ENCODE measurements around the gene ASPHD2. TPM values are rescaled to one million over a fixed set of nuclear protein-coding genes. Genes with fewer than 3 reads are reported as not detected.

The ASPHD2 gene
- total RNA-seq, 1 experiment from 2014 or later = 2.8 TPM

DNA sequence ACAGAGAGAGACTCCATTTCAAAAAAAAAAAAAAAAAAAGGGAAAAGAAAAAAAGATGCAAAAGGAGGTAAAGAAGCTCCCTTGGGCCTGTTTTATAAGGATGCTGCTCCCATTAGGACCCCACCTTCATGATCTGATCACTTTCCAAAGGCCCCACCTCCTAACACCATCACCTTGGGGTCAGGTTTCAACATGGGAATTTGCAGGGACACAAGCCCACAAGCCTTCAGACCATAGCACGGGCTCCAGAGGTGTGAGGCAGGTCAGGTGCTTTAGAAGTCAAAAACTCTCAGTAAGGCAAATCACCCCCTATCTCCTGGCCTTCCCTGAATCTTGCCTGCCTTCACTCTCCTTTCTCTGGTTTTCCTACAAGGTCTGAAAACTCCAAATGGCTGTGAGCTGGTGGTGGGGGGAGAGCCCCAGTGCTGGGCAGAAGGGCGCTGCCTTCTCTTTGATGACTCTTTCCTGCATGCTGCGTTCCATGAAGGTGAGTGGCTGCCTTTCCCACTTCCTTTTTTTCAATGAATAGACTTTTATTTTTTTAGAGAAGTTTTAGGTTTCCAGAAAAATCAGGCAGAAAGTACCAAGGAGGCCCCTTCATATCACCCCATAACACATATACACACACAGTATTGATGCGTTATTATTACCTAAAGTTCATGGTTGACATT is 13.2 kb downstream of the ASPHD2 start:
- in situ Hi-C loops (cut with HindIII; ENCODE audit: low sequenced_read_pairs) = no loop called here
- no peak for DNase-seq (ENCODE audit: low spot score)

- peak; percentile 42 for DNase-seq (ENCODE audit: low spot score)
- in situ Hi-C loops (cut with HindIII; ENCODE audit: low sequenced_read_pairs) = no loop called here
These were observed 15.0 kb downstream of the ASPHD2 start for GRCh38 chr22:26443901-26444690.

GRCh38 chr22:26444777-26445176 is 15.7 kb downstream of the ASPHD2 start:
- in situ Hi-C loops (cut with HindIII; ENCODE audit: low sequenced_read_pairs) = no loop called here
- DNase-seq (ENCODE audit: low spot score) = peak; percentile 18

DNA sequence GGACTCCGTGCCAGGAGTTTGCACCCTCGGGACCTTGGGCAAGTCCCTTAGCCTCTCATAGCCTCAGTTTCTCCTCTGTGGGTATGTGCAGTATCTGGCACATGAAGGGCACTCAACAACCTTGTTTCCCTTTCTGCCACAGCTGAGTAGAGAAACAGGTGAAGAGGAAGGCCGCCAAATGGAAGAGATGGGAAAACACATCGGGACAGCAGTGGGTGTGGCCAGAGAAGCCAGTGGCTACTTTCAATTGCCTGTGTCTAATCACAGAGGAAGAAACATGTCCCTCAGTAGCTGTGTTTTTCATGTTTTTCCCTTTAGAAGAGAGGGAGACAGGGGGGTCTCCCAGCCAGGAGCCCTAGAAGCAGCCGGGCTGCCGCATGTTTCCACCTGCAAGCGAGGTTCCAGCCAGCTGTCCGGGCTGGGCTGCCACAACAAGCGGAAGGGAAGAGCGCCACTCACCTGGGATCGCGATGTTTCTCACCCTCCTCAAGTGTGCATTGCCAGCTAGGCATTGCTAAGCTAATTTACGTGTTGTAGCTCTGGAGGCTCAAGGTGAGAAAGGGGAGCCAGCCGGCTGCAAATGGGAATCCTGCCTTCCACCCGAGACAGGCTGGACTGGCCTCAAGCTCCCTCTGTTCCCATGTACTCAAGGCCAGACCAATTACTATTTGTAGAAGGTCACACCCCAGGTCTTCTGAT is 16.7 kb downstream of the ASPHD2 start:
- in situ Hi-C loops (cut with HindIII; ENCODE audit: low sequenced_read_pairs) = no loop called here
- DNase-seq (ENCODE audit: low spot score) = peak; percentile 73

DNA sequence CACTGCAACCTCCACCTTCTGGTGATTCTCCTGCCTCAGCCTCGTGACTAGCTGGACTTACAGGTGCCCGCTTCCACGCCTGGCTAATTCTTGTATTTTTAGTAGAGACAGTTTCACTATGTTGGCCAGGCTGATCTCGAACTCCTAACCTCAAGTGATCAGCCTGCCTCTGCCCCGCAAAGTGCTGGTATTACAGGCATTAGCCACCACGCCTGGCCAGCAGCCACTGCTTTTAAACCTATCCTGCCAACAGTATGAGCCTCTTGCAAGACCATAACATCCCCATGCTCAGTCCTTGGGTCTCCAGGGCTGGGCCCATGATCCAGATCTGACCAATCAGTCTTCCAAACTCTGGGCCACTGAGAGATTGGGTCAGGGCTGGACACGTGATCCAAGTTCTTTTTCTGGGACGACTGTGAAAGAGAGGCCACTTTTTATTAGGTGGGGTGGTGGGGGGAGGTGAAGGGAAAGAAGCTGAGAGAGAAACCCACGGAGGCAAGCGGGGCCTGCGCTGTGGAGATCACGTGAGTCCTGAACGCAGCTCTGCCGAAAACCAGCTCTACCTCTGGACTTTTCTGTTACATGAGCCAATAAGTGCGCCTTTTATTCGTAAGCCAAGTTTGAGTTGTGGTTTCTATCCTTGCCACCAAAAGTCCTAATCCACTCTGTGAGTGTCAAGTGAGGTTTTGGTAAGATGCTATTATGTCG is 17.9 kb downstream of the ASPHD2 start:
- DNase-seq (ENCODE audit: low spot score) = no peak
- in situ Hi-C loops (cut with HindIII; ENCODE audit: low sequenced_read_pairs) = no loop called here

- in situ Hi-C loops (cut with HindIII; ENCODE audit: low sequenced_read_pairs) = no loop called here
- DNase-seq (ENCODE audit: low spot score) = peak; percentile 92
These were observed 18.7 kb downstream of the ASPHD2 start for GRCh38 chr22:26447584-26448329.

DNA sequence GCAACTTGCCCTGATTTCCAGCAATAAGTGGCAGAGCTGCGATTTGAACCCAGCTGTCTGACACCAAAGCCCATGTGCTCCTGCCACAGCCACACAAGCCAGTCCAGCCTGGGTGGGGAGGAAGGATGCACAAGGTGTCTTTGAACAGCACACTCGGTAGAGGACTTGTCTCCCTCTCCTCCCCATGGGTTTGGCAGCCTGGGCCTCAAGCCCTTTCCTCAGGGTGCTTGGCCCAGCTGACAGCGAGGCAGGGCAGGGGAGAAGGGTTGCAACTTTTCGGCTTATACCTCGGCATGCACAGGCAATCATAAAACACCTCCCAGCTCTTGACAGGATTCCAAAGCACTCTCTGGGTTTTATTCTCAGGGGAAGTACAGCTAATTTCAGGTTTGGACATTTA is 19.3 kb downstream of the ASPHD2 start:
- in situ Hi-C loops (cut with HindIII; ENCODE audit: low sequenced_read_pairs) = no loop called here
- no peak for DNase-seq (ENCODE audit: low spot score)

- DNase-seq (ENCODE audit: low spot score) = peak; percentile 64
- in situ Hi-C loops (cut with HindIII; ENCODE audit: low sequenced_read_pairs) = no loop called here
These were observed 19.9 kb downstream of the ASPHD2 start for GRCh38 chr22:26448941-26449340.

DNA sequence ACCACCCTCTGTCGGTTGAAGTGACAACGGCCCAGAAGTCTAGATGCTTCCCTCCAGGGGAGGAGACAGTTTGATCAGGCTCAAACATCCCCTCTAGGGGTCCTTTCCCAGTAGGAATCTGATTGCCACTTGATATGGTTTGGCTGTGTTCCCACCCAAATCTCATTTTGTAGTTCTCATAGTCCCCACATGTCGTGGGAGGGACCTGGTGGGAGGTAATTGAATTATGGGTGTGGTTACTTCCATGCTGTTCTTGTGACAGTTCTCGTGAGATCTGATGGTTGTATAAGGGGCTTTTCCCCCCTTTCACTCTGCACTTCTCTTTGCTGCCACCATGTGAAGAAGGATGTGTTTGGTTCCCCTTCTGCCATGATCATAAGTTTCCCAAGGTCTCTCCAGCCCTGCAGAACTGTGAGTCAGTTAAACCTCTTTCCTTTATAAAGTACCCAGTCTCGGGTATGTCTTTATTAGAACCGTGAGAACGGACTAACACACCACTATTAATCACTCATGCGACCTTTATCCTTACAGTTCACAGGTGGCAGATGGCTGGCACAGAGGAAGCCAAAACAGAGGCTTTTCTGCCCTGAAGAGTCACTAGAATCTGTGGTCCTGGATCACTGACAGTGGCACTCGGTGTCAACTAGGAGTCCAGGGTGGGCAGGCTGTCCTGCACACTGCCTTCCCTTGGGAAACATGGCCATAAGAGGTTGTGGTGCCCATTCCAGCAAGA is 21.6 kb downstream of the ASPHD2 start:
- in situ Hi-C loops (cut with HindIII; ENCODE audit: low sequenced_read_pairs) = no loop called here
- peak; percentile 28 for DNase-seq (ENCODE audit: low spot score)

- DNase-seq (ENCODE audit: low spot score) = peak; percentile 83
- in situ Hi-C loops (cut with HindIII; ENCODE audit: low sequenced_read_pairs) = no loop called here
These were observed 23.4 kb downstream of the ASPHD2 start for GRCh38 chr22:26452236-26453016.

DNA sequence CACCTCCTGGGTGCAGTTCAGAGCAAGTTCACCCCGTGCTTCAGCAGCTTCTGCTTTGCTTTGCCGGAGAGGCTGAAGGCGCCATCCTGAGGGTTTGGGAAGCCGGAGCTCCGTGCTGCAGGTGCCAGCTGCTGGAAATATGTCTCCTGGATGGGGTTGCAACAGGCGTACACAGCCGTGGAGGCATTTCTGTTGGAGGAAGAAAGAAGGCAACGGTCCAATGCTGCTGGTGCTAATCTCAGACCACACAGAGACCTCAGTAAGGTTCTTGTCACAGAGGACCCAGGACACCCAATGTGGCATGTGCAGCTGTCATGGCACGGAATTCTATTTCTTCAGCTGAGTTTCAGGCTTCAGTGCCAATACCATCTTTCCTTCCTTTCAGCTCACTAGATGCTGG is 24.2 kb downstream of the ASPHD2 start:
- DNase-seq (ENCODE audit: low spot score) = peak; percentile 57
- in situ Hi-C loops (cut with HindIII; ENCODE audit: low sequenced_read_pairs) = no loop called here

- in situ Hi-C loops (cut with HindIII; ENCODE audit: low sequenced_read_pairs) = no loop called here
- peak; percentile 81 for DNase-seq (ENCODE audit: low spot score)
These were observed 24.9 kb downstream of the ASPHD2 start for GRCh38 chr22:26453812-26454500.

DNA sequence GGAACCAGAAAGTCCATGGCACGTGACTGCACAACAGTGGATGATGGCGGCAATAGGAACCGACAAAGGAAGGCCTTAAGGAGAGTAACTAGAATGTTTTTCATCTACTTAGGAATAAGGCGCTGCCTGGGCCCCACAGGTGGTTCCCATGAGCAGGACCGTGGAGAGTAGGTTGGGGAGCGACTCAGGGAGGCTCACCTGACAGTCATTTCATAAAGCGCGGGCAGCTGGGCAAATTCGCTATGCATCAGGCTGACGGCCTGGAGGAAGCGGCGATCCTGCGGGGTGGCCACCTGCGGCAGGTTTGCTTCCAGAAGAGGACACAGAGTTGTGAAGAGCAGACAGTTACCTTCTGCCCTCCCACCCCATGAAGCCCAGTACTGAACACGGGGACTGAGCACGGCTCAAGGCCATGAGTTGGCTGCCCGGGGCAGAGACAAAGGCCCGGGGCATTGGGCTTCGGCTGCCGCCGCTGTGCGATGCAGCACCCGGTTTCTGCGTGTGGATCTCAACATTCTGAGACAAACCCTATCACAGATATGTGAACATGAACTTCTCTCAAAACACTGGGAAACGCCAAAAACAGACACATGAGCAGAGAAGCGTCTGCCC is 28.7 kb downstream of the ASPHD2 start:
- in situ Hi-C loops (cut with HindIII; ENCODE audit: low sequenced_read_pairs) = no loop called here
- DNase-seq (ENCODE audit: low spot score) = no peak

- in situ Hi-C loops (cut with HindIII; ENCODE audit: low sequenced_read_pairs) = no loop called here
- DNase-seq (ENCODE audit: low spot score) = no peak
These were observed 31.1 kb downstream of the ASPHD2 start for GRCh38 chr22:26460202-26460601.

GRCh38 chr22:26461188-26461810 is 32.2 kb downstream of the ASPHD2 start:
- in situ Hi-C loops (cut with HindIII; ENCODE audit: low sequenced_read_pairs) = no loop called here

DNA sequence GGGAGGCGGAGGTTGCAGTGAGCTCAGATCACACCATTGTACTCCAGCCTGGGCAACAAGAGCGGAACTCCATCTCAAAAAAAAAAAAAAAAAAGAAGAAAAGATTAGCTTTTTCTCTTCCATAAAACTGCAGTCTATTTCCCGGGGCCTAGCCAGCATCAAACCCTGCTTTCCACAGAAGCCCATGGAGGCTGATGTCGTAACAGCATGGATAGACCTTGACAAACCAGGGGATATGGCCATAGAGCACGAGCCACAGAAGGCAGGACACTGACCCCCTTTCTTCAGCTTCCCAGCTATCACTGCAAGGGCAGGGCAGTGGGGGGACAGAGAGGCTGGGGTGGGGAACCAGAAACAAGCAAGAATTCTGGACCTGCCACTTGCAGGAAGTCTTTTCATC is 33.0 kb downstream of the ASPHD2 start:
- in situ Hi-C loops (cut with HindIII; ENCODE audit: low sequenced_read_pairs) = no loop called here
- no peak for DNase-seq (ENCODE audit: low spot score)

More at GRCh38 chr22:26461188-26461810, 32.2 kb downstream of the ASPHD2 start:
- DNase-seq (ENCODE audit: low spot score) = peak; percentile 82

Data from G401 (cell line).